ENCODE measurements around the gene FAM222A.

FAM222A gene

DNA sequence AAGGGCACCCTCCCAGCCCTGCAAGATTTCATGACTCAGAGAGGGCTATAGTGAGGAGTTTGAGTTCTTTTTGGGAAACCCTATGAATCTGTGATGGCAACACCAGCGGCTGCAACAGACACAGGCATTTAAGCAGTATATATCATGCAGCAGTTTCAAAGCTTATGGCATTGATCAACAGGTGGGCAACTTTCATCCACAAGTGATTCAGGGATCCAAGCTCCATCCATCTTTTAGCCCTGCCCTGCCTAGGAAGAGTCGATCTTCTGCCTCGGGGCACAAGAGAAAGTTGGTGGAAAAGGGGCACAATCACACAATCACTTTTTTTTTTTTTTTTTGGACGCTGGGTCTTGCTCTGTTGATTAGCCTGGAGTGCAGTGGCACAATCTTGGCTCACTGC lies 8.3 kb upstream of the FAM222A start:
- Histone ChIP-seq H3K9me3 (ENCODE audit: insufficient read depth, low read length) (no peaks in the 10 kb centered on the region), H3K27ac (ENCODE audit: low read depth, low read length) (no peak overlapping the region)

DNA sequence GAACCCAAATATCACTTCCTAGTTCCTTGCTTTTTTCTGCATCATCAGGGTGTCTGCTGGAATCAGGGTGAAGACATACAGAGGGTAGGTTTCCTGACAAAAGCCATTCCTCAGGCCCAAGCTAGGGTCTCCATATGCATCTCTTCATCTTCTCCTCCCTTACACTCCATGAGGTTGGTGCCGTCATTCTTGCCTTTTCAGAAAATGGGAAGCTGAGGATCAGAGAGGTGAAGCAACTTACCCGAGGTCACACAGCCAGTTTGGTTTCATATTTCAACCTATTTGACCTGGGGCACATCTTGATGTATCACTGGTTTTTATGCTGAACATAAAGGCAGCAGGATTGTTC lies 7.3 kb upstream of the FAM222A start:
- Histone ChIP-seq H3K79me2 (ENCODE audit: insufficient read depth, low read length) (no peaks in the 10 kb centered on the region), H4K20me1 (ENCODE audit: low read depth, low read length) (no peaks in the 10 kb centered on the region), H3K27me3 (ENCODE audit: low read length) (no peaks in the 10 kb centered on the region), H3F3A (ENCODE audit: insufficient read depth) (no peaks in the 10 kb centered on the region), H3K9ac (ENCODE audit: low read length) (no peak overlapping the region), H3K4me2 (ENCODE audit: low read depth, low read length, poor library complexity, severe bottlenecking) (no peak overlapping the region), H3K4me3 (ENCODE audit: insufficient read depth, low read length, poor library complexity, severe bottlenecking) (no peak overlapping the region), H3K9me2 (replicated peaks; ENCODE audit: insufficient read depth, low read length) (no peaks in the 10 kb centered on the region), H3K36me3 (ENCODE audit: low read length) (no peaks in the 10 kb centered on the region), H3K27ac (ENCODE audit: low read depth, low read length) (no peak overlapping the region), H3K9me3 (ENCODE audit: insufficient read depth, low read length) (no peaks in the 10 kb centered on the region), H2AFZ (ENCODE audit: low read depth, low read length, severe bottlenecking) (no peak overlapping the region)
- TF ChIP-seq EZH2phosphoT487 (conservative IDR thresholded peaks at IDR 0.05; ENCODE audit: low read length) = no peak
- TF ChIP-seq, protein P1, sequence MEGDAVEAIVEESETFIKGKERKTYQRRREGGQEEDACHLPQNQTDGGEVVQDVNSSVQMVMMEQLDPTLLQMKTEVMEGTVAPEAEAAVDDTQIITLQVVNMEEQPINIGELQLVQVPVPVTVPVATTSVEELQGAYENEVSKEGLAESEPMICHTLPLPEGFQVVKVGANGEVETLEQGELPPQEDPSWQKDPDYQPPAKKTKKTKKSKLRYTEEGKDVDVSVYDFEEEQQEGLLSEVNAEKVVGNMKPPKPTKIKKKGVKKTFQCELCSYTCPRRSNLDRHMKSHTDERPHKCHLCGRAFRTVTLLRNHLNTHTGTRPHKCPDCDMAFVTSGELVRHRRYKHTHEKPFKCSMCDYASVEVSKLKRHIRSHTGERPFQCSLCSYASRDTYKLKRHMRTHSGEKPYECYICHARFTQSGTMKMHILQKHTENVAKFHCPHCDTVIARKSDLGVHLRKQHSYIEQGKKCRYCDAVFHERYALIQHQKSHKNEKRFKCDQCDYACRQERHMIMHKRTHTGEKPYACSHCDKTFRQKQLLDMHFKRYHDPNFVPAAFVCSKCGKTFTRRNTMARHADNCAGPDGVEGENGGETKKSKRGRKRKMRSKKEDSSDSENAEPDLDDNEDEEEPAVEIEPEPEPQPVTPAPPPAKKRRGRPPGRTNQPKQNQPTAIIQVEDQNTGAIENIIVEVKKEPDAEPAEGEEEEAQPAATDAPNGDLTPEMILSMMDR (IDR thresholded peaks at IDR 0.05; ENCODE audit: insufficient read depth, low read length, poor library complexity, severe bottlenecking) = no peak

More for the DNA sequence above, 8.3 kb upstream of the FAM222A start:
- no peak overlapping the region for H3K9ac ChIP-seq (ENCODE audit: low read length)
- H2AFZ ChIP-seq (ENCODE audit: low read depth, low read length, severe bottlenecking) = no peak overlapping the region
- H4K20me1 ChIP-seq (ENCODE audit: low read depth, low read length) = no peaks in the 10 kb centered on the region
- TF ChIP-seq EZH2phosphoT487 (conservative IDR thresholded peaks at IDR 0.05; ENCODE audit: low read length) = no peak
- TF ChIP-seq, protein P1 (IDR thresholded peaks at IDR 0.05; ENCODE audit: insufficient read depth, low read length, poor library complexity, severe bottlenecking) = no peak
- H3K36me3 ChIP-seq (ENCODE audit: low read length) = no peaks in the 10 kb centered on the region
- no peaks in the 10 kb centered on the region for H3F3A ChIP-seq (ENCODE audit: insufficient read depth)
- no peak overlapping the region for H3K4me3 ChIP-seq (ENCODE audit: insufficient read depth, low read length, poor library complexity, severe bottlenecking)
- no peaks in the 10 kb centered on the region for H3K9me2 ChIP-seq (replicated peaks; ENCODE audit: insufficient read depth, low read length)
- H3K27me3 ChIP-seq (ENCODE audit: low read length) = no peaks in the 10 kb centered on the region
- no peak overlapping the region for H3K4me2 ChIP-seq (ENCODE audit: low read depth, low read length, poor library complexity, severe bottlenecking)
- no peaks in the 10 kb centered on the region for H3K79me2 ChIP-seq (ENCODE audit: insufficient read depth, low read length)

DNA sequence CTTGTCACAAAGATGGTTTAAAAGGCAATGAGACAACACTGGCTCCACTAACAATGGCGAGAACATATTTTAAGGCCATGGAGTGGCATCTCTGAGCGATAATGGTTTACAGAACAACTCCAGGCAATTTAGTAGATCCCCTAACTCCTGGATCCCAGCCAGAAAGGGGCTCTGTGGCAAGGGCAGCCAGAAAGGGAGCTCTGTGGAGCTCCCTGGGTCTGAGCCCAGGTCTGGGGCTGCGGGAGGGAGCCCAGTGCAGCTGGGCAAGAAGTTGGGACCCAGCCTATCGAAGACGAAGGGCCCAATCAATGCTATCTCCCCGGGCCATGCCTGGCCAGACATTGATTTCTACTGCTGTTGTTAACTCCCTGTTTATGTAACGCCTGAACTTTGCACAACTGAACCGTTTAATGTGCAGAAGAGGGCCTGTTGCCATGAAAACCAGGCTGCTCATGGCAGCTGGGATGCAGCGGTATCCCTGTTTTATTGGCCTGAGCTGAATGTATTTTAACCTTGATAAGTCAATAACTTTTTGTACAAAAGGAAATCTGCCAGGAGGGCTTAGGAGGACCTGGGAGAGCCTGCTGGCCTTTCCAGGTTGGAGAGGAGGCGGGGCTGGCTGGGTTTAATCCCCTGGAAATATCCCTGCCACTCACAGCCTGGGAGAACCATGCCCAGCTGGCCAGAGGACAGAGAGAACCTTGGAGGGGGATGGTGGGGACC lies 6.7 kb upstream of the FAM222A start:
- no peak overlapping the region for H3K27ac ChIP-seq (ENCODE audit: low read depth, low read length)
- H4K20me1 ChIP-seq (ENCODE audit: low read depth, low read length) = no peaks in the 10 kb centered on the region
- H3K27me3 ChIP-seq (ENCODE audit: low read length) = no peaks in the 10 kb centered on the region
- no peak overlapping the region for H3K9ac ChIP-seq (ENCODE audit: low read length)
- H2AFZ ChIP-seq (ENCODE audit: low read depth, low read length, severe bottlenecking) = no peak overlapping the region
- H3K4me2 ChIP-seq (ENCODE audit: low read depth, low read length, poor library complexity, severe bottlenecking) = no peak overlapping the region
- no peaks in the 10 kb centered on the region for H3K9me3 ChIP-seq (ENCODE audit: insufficient read depth, low read length)
- no peaks in the 10 kb centered on the region for H3F3A ChIP-seq (ENCODE audit: insufficient read depth)
- no peak overlapping the region for H3K4me3 ChIP-seq (ENCODE audit: insufficient read depth, low read length, poor library complexity, severe bottlenecking)
- no peaks in the 10 kb centered on the region for H3K9me2 ChIP-seq (replicated peaks; ENCODE audit: insufficient read depth, low read length)
- TF ChIP-seq, protein P1 (IDR thresholded peaks at IDR 0.05; ENCODE audit: insufficient read depth, low read length, poor library complexity, severe bottlenecking) = no peak
- no peak for TF ChIP-seq EZH2phosphoT487 (conservative IDR thresholded peaks at IDR 0.05; ENCODE audit: low read length)
- no peaks in the 10 kb centered on the region for H3K79me2 ChIP-seq (ENCODE audit: insufficient read depth, low read length)
- no peaks in the 10 kb centered on the region for H3K36me3 ChIP-seq (ENCODE audit: low read length)

Measured in SU-DHL-6 (cell line).